ENCODE results near the gene CYP2J2.
"Not testable (repeated sequence)": the region's sequence is repeated elsewhere in the genome, so short reads cannot be mapped to it uniquely, and the experiment has no call there.

The CYP2J2 gene

GRCh38 chr1:59857679-59858354 is 68.8 kb downstream of the CYP2J2 start:
- DNase-seq: no peak

GRCh38 chr1:59856725-59857338 is 69.7 kb downstream of the CYP2J2 start:
- DNase-seq: peak; percentile 30

- not testable (repeated sequence) for DNase-seq
Observed at GRCh38 chr1:59855297-59855696, 71.3 kb downstream of the CYP2J2 start.

GRCh38 chr1:59852117-59852516 is 74.5 kb downstream of the CYP2J2 start:
- DNase-seq: no peak

GRCh38 chr1:59846895-59847282 is 79.7 kb downstream of the CYP2J2 start:
- DNase-seq: no peak

- no peak for DNase-seq
Observed at GRCh38 chr1:59846209-59846894, 80.2 kb downstream of the CYP2J2 start.

GRCh38 chr1:59845091-59845490 is 81.5 kb downstream of the CYP2J2 start:
- no peak for DNase-seq

Measured in NCI-H69 (cell line).